Measurements from ENCODE around the gene ACACB. TPM values are rescaled to one million over a fixed set of nuclear protein-coding genes. Genes with fewer than 3 reads are reported as not detected.

The ACACB gene
- total RNA-seq, 1 donor from 2014 or later = 130 TPM

- Histone ChIP-seq H3K36me3 (peaks cover 0 to 63% of the 10 kb centered on the region in 2 donors), H3K27me3 (no peaks in the 10 kb centered on the region), H3K9me3 (no peaks in the 10 kb centered on the region), H3K27ac (no peak overlapping the region), H3K4me3 (no peak overlapping the region), H3K4me1 (no peaks in the 10 kb centered on the region)
- intact Hi-C loops (cut with DNase I) = no loop called here
- TF ChIP-seq POLR2A (IDR thresholded peaks at IDR 0.05) (no peak), CTCF (IDR thresholded peaks at IDR 0.05) (no peak), POLR2AphosphoS5 (IDR thresholded peaks at IDR 0.05; ENCODE audit: insufficient read depth in 1 of 2, low read depth in 1 of 2) (no peak)
- no peak for DNase-seq (ENCODE audit: extremely low spot score in 2 of 2)
These were observed 102.6 kb downstream of the ACACB start for GRCh38 chr12:109218996-109219395.

- Histone ChIP-seq H3K36me3 (peaks cover 0 to 65% of the 10 kb centered on the region in 2 donors), H3K4me1 (no peaks in the 10 kb centered on the region), H3K4me3 (no peak overlapping the region), H3K27me3 (no peaks in the 10 kb centered on the region), H3K27ac (no peak overlapping the region), H3K9me3 (no peaks in the 10 kb centered on the region)
- no peak for DNase-seq (ENCODE audit: extremely low spot score in 2 of 2)
- intact Hi-C loops (cut with DNase I) = no loop called here
- no peak for TF ChIP-seq CTCF (IDR thresholded peaks at IDR 0.05)
- TF ChIP-seq POLR2AphosphoS5 (IDR thresholded peaks at IDR 0.05; ENCODE audit: insufficient read depth in 1 of 2, low read depth in 1 of 2) = no peak
- no peak for TF ChIP-seq POLR2A (IDR thresholded peaks at IDR 0.05)
These were observed 103.6 kb downstream of the ACACB start for GRCh38 chr12:109219938-109220337.

GRCh38 chr12:109221277-109221931 lies 105.0 kb downstream of the ACACB start:
- intact Hi-C loops (cut with DNase I) = no loop called here
- DNase-seq (ENCODE audit: extremely low spot score in 2 of 2) = no peak
- Histone ChIP-seq H3K9me3 (no peaks in the 10 kb centered on the region), H3K36me3 (peaks cover 0 to 63% of the 10 kb centered on the region in 2 donors), H3K27me3 (no peaks in the 10 kb centered on the region), H3K4me3 (no peak overlapping the region), H3K4me1 (no peaks in the 10 kb centered on the region), H3K27ac (no peak overlapping the region)
- TF ChIP-seq CTCF (IDR thresholded peaks at IDR 0.05) (no peak), POLR2AphosphoS5 (IDR thresholded peaks at IDR 0.05; ENCODE audit: insufficient read depth in 1 of 2, low read depth in 1 of 2) (no peak), POLR2A (IDR thresholded peaks at IDR 0.05) (no peak)

GRCh38 chr12:109222062-109222461 lies 105.7 kb downstream of the ACACB start:
- Histone ChIP-seq H3K27ac (no peak overlapping the region), H3K4me3 (no peak overlapping the region), H3K27me3 (no peaks in the 10 kb centered on the region), H3K36me3 (peaks cover 0 to 59% of the 10 kb centered on the region in 2 donors), H3K4me1 (no peaks in the 10 kb centered on the region), H3K9me3 (no peaks in the 10 kb centered on the region)
- no peak for TF ChIP-seq POLR2AphosphoS5 (IDR thresholded peaks at IDR 0.05; ENCODE audit: insufficient read depth in 1 of 2, low read depth in 1 of 2)
- intact Hi-C loops (cut with DNase I) = no loop called here
- DNase-seq (ENCODE audit: extremely low spot score in 2 of 2) = no peak

- H3K9me3 ChIP-seq = no peaks in the 10 kb centered on the region
- H3K36me3 ChIP-seq = peaks cover 0 to 59% of the 10 kb centered on the region in 2 donors
- intact Hi-C loops (cut with DNase I) = no loop called here
- no peak for DNase-seq (ENCODE audit: extremely low spot score in 2 of 2)
- TF ChIP-seq CTCF (IDR thresholded peaks at IDR 0.05) = no peak
- TF ChIP-seq POLR2A (IDR thresholded peaks at IDR 0.05) = no peak
- no peak for TF ChIP-seq POLR2AphosphoS5 (IDR thresholded peaks at IDR 0.05; ENCODE audit: insufficient read depth in 1 of 2, low read depth in 1 of 2)
- no peaks in the 10 kb centered on the region for H3K27me3 ChIP-seq
- no peak overlapping the region for H3K27ac ChIP-seq
- no peak overlapping the region for H3K4me3 ChIP-seq
- no peaks in the 10 kb centered on the region for H3K4me1 ChIP-seq
These were observed 106.1 kb downstream of the ACACB start for GRCh38 chr12:109222496-109222895.

All from vagina (tissue), 2 donors.